GM10847 (cell line): ENCODE data around the gene SLC9C2.

Experiments
- POLR2A ChIP-seq: IDR thresholded peaks from 2 replicates; pipeline ENCODE4 v1.6.1; 2011; ENCODE audit not compliant: insufficient read length; ENCODE audit errors: extremely low read depth

Gene SLC9C2

GRCh38 chr1:173581383-173582079, 21.3 kb downstream of the SLC9C2 start:
- no peak for TF ChIP-seq POLR2A

GRCh38 chr1:173580658-173581057, 22.2 kb downstream of the SLC9C2 start:
- TF ChIP-seq POLR2A, result no peak

DNA sequence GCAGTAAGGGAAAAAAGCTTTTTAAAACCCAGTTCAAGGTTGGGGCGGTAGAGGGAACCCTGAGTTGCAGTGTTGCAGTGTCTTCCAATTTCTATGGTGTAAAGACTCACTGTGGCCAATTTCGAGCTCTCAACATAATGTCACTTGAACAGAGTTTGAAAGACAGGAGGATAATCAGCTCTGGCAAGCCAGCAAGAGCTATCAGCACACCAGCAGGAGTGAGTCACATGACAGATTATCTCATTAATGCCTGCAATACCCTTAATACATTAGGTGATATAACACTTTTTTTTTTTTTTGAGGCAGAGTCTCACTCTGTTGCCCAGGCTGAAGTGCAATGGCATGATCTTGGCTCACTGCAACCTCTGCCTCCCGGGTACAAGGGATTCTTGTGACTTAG, 22.8 kb downstream of the SLC9C2 start:
- no peak for TF ChIP-seq POLR2A

DNA sequence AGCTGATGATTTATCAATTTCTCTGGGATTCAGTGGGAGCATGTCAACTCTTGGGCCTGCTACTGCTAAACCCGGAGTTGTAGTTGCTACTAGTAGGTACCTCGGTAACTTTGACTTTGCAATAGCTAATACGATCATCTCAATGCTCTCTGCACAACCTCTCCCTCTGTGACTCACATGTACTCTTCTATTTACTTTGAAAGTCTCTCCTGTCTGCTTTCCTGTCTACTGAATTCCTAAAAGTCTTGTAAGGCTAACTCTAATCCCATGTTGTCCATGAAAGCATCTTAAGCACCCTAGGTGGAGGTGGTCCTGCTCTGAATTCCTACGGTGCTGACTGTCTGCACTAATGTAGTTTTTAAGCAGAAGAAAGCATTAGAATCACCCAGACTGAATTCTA, 29.3 kb downstream of the SLC9C2 start:
- no peak for TF ChIP-seq POLR2A

DNA sequence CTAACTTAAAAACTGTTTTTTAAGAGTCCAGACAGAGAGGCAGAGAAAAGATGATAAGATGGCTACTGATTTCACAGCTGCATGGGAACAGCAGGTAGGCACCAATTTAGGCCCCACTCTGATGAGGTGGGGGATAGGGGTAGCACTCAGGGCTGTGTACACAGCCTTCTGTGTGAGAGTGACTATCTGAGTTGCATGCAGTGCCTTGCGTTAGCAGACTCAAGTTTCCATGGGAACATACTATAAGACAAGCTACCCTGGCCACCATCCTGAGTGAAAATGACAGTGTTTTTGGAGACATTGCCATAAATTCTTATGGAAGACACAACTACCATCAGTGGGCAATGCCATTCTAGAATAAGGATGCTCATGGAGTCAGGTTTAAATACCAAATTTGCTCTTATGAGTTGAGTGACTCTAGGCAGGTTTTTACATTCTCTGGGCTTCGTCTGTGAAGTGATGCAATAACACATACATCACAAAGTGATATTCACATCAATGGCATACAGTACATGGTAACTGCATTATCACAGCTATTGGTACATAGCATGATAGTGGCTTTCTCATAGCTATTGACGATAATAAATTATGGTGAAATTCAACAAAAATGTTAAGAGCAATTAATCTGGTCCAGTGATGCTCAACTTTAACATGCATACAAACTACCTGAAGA, 30.5 kb downstream of the SLC9C2 start:
- TF ChIP-seq POLR2A, result no peak

DNA sequence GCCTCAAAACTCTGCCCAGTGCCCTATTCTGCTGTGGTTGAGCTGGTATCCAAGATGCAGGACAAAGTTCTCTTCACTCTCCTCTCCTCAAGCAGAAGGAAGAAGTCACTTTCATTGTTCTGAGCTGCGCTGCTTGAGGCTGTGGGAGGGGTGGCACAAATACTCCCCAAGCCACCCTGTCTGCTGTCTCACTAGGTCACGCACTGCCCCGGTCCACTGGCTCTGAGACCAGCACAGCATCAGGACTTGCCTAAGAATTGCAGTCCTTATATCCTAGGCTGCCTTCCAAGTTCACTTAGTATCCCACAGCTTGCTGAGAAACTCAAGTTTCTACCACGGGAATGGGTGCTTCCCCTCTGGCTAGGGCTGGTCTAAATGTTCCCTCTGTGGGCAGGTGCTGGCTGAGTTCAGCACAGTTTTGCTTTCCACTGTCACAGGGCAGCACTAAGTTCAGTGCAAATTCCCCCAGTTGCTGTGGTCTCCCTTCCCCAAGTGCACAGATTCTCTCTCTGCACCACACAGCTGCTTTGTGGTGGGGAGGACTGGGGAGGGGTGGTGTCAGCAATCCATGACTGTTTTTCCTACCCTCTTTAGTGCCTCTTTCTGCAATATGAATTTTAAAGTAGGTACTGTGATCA, 32.4 kb downstream of the SLC9C2 start:
- TF ChIP-seq POLR2A, result no peak

- TF ChIP-seq POLR2A, result no peak
These were observed 34.4 kb downstream of the SLC9C2 start for GRCh38 chr1:173568483-173568882.

- TF ChIP-seq POLR2A, result no peak
These were observed 40.1 kb downstream of the SLC9C2 start for GRCh38 chr1:173562813-173563212.

- no peak for TF ChIP-seq POLR2A
These were observed 41.6 kb downstream of the SLC9C2 start for GRCh38 chr1:173561263-173561662.

DNA sequence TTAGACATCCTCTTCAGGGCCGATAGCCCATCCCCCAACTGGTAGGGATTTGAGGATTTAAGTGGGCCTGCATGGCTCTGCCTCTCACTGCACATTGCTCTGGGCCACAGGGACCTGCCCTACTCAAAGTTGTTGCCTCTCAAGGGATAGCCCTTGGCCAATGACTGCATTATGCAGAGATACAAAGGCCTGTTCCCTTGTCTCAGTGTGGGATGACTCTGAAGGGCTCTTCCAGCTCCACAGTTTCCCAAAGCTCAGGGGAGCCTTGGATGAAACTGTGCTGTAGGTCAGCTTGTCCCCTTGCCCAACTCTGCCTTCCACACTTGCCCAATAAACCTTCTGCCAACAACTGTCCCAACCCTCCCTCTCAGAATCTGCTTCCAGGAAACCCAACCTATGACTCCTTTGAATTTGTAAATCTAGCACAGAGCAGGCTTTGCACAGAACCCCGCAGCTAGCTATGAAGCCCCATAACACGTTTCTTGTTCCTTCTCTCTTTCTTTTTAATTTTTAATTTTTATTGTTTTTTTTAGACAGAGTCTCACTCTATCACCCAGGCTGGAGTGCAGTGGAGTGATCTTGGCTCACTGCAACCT, 42.5 kb downstream of the SLC9C2 start:
- no peak for TF ChIP-seq POLR2A

DNA sequence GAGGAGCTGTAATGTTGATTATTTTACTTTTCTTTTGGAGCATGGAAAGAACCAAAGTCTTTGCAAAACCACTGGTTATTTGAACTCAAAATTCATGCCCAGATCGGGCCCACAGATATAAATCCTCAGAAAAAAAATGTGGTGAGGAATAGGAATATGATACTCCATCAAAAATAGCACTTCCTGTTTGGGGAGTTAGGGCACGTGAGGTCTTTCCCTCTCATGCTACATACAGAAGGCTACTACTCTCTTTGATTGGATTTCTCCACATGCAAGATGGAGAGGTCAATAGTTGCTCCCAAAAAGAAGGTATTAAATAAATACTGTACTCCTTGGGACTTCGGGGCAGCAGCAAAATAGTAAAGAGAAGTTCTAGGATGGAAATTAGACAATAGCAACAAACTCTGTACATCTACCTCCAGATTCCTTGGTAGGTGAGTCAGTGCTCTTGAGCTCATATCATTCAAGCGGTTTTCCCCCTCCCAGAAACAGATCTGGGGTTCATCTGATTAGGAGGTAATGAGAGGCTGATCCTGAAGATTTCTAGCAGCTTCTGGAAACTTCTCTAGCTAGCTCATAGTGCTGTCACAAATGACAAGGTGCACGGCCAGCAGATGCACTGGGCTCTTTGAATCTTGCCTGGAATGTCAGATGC, 47.1 kb downstream of the SLC9C2 start:
- no peak for TF ChIP-seq POLR2A

DNA sequence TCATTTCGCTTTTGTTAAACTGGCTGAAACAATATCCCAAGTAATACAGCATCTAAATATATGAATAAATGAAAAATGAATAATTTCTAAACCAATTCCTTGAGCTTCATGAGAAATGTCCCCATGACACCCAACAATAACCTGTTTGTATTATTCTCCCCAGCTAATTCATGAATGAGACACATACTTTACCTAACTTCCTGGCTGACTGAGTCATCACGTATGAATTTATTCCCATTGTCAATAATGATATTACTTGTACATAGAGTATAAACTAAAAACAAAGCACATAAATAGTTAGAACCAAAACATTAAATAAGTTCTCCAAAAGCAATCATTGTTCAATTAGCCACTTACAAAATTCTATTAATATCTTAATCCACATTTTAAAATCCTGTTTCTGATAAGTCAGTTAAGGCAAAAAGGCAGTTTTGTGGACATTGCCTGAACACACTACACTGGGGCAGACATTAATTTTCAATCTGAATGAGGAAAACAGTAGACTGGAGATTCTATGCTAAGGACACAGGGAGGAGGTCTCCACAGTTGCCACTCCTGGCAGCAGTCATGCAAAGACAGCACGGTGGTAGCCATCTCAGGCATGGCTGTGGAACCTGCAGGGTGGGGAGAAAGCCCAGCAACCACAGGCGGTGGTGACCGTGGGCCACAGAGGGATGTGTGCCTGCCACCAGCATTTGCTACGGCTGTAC, 48.2 kb downstream of the SLC9C2 start:
- no peak for TF ChIP-seq POLR2A

DNA sequence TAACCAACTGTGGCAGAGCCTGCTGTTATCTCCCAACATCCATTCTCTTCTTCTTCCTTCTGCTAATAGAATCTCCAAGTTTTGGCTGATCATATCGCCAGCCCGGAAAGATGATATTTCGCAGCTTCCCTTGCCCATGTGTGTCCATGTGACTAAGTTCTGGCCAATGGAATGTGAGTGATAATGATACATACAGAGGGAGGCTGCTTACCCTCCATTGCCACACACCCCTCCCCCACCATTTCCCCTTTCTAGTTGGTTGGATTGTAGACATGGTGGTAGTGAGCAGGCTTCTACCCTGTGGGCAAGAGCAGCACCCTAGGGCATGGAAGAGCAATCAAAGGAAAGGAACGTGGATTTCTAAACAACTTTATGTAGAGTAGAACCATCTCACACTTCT, 48.8 kb downstream of the SLC9C2 start:
- no peak for TF ChIP-seq POLR2A

- no peak for TF ChIP-seq POLR2A
These were observed 49.6 kb downstream of the SLC9C2 start for GRCh38 chr1:173553312-173553711.

DNA sequence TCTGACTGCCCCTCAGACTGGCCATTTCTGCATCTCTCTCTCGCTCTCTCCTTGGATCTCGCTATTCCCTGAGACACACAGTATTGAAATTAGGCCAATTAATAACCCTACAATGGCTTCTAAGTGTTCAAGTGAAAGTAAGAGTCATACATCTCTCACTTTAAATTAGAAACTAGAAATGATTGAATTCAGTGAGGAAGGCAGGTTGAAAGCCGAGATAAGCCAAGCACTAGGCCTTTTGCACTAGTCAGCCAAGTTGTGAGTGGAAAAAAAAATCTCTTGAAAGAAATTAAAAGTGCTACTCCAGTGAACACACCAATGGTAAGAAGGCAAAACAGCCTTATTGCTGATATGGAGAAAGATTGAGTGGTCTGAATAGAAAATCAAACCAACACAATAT, 51.2 kb downstream of the SLC9C2 start:
- no peak for TF ChIP-seq POLR2A
